Fibroblast of the aortic adventitia (primary cell): ENCODE data around the gene ZNF135. TPM values are rescaled to one million over a fixed set of nuclear protein-coding genes. Genes with fewer than 3 reads are reported as not detected.

Source experiments
- DNase-seq: peaks from one replicate; pipeline ENCODE4 v3.0.0-alpha.2; 2010; ENCODE audit warnings: low read depth
- H3K4me3 ChIP-seq: 2 replicates; pipeline ENCODE4 v1.5.1; 2011; ENCODE audit warnings: low read depth, mild to moderate bottlenecking, control low read depth, low read length, moderate library complexity
- total RNA-seq: library from RNA; depleted of rRNA; stranded (reverse); fragments of >200 nt; gene quantifications from 2 replicates; pipeline ENCODE4 v1.2.3, GENCODE V29; 2012; ENCODE audit warnings: low replicate concordance
- TF ChIP-seq, protein P1 (sequence below): IDR thresholded peaks from 2 replicates; pipeline ENCODE4 v1.5.1; 2011; ENCODE audit warnings: mild to moderate bottlenecking, low read length, control low read depth, inconsistent platforms; ENCODE audit not compliant: insufficient read depth

Gene ZNF135
- total RNA-seq, 1 donor: 2.2 TPM

DNA sequence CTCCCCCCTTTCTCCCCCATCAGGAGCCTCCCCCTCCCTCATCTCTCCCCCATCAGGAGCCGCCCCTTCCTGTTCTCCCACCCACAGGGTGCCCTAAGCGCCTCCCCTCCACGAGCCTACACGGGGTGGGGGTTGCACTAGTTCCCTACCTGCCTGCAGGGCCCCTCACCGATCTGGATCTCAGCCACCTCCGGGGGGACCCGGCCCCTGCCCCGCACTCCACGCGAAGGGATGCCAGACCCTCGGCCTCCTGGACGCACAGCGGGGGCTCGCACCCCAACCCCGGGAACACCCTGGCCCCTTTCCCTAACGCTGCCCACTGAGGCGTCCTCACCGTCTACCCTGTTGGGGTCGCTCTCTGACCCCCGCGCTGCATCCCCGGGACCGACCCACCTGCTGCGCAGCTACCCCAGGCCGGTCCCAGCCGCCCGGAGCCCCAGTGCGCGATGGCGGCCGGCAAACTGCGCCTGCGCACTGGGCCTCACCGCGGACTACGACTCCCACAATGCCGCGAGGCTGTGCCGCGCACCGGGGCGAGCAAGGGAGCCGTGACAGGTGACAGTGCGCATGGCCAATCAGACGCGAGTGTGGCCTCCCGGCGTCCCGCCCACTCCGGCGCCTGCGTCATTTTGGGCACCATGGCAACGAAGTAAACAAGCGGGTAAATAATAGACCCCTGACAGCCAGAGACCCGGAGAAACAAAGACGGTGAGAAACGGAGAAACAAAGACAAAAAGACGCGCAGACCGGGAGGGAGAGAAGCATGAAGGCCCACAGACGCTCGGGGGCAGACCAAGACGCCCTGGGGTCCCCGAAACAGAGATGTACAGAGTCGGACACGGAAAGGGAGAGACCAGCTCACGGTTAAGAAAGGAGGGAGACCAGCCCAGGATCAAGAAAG, 38.9 kb downstream of the ZNF135 start, which contains the start of gene ZSCAN18:
Gene ZSCAN18 (minus strand): TSS at position 451 of the 901 bp plus-strand sequence. CDS start 7,964 bp downstream, outside the sequence.
- H3K4me3 ChIP-seq: peak within 1 kb of the TSS; percentile 79
- TF ChIP-seq, protein P1, sequence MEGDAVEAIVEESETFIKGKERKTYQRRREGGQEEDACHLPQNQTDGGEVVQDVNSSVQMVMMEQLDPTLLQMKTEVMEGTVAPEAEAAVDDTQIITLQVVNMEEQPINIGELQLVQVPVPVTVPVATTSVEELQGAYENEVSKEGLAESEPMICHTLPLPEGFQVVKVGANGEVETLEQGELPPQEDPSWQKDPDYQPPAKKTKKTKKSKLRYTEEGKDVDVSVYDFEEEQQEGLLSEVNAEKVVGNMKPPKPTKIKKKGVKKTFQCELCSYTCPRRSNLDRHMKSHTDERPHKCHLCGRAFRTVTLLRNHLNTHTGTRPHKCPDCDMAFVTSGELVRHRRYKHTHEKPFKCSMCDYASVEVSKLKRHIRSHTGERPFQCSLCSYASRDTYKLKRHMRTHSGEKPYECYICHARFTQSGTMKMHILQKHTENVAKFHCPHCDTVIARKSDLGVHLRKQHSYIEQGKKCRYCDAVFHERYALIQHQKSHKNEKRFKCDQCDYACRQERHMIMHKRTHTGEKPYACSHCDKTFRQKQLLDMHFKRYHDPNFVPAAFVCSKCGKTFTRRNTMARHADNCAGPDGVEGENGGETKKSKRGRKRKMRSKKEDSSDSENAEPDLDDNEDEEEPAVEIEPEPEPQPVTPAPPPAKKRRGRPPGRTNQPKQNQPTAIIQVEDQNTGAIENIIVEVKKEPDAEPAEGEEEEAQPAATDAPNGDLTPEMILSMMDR: no peak
- DNase-seq: peak; percentile 91

DNA sequence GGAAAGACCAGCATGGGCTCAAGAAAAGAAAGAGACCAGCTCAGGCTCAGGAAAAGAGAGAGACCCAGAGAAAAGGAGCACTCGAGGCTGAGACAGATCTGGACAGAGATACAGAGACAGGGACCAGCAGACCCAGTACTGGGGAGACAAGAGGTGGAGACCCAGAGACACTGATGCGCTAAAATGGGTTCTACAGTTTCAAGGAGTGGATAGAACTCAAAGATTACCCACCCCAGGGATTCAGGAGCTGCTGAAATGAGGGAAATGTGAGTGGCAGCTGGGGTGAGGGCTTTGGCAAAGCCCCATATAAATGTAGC, 39.6 kb downstream of the ZNF135 start:
- peak overlapping the region; percentile 69 for H3K4me3 ChIP-seq
- DNase-seq: no peak
- TF ChIP-seq, protein P1: no peak

DNA sequence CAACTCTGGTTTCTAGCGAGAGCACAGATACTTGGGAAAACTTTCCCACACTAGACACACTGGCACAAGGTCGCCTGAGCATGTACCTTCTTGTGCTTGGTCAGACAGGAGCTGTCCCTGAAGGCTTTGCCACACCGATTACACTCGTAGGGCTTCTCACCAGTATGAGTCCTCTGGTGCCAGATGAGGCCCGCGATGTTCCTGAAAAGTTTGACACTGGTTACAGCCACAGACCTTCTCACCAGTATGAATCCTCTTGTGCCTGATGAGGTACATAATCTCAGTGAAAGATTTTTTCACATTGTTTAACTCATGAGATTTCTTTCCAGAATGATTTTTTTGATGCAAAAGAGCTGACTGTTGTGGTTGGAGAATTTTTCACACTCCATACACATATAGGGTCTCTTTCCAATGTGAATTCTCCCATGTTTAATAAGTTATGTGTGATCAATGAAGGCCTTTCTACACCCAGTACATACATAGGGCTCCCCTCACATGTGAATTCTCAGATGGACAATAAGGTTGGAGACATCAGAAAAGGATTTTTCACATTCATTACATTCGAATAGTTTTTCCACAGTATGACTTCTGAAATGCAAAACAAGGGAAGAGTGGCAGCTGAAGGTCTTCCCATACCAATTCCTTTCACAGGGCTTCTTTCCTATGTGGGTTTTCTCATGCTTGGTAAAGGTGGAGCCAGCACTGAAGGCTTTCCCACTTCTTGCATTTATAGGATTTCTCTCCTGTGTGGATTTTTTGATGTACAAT, 48.9 kb downstream of the ZNF135 start:
- H3K4me3 ChIP-seq: no peak overlapping the region
- DNase-seq: no peak
- TF ChIP-seq, protein P1: no peak

DNA sequence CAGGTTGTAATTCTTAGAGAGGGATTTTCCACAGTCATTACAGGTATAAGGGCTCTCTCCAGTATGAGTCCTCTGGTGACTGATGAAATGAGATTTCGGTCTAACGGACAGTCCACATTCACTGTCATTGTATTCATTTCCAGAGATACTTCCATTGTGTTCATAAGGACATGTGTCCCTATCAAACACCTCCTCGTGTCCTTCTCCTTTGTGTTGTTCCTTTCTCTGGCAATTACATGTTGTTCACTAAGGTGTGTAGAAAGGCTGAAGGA, 49.4 kb downstream of the ZNF135 start:
- TF ChIP-seq, protein P1: no peak
- DNase-seq: no peak
- no peak overlapping the region for H3K4me3 ChIP-seq

DNA sequence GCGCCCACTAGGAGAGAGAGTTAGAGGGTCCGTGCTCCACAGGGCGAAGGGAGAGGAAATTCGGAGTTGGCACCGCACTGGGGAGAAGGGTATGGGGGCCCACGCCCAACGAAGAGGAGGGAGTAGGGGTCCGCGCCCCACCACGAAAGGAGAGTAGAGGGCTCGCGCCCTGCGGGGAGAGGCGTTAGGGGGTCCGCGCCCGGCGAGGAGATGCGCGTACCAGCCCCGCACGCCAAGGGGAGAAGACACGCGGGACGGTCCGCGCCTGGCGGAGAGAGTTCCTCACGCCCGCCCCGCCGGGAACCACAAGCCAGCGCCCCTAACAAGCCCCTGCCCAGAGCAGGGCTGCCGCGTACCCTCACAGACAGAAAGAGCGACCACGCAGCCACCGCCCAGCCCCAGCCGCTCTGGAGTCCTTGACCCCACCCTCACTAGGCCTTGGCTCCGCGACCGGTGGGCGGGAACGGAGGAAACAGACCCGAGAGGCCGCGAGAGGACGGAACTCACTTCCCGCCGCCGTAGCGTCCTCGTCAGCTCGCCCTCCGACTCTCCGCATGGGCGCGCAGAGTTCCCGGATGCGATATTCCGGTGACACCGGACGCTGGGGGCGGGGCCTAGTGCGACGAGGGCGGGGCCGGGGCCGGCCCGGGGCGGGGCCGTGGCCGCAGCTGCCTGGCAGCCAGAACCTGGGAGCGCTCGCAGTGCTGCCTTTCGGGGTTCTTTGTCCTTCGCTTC, 58.9 kb downstream of the ZNF135 start:
- no peak overlapping the region for H3K4me3 ChIP-seq

More for the DNA sequence above, 58.9 kb downstream of the ZNF135 start:
- DNase-seq: no peak
- TF ChIP-seq, protein P1: no peak
